ENCODE results near the gene HSPA8. TPM values are rescaled to one million over a fixed set of nuclear protein-coding genes. Genes with fewer than 3 reads are reported as not detected.

The HSPA8 gene
- total and polyA plus RNA-seq, 4 experiments from 2014 or later: 809 to 1,778 (median 1,237) TPM

DNA sequence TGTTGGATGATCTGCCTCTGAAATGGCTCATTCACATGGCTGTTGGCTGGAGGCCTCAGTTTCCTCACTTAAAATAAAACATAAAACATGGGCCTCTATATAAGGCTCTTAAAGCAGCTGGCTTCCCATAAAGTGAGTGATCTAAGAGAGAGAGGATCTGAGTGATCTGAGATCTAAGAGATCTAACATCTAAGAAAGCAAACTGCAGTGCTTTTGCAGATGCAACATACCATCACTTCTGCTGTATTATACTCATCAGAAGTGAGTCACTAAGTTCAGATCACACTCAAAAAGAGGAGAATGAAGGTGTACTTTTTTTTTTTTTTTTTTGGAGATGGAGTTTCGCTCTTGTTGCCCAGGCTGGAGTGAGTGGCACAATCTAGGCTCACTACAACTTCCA, 18.1 kb upstream of the HSPA8 start:
- Histone ChIP-seq H3K27ac (ENCODE audit: low read depth, low read length) (no peak overlapping the region), H3K27me3 (ENCODE audit: insufficient read depth, low read length) (no peaks in the 10 kb centered on the region), H3K4me3 (ENCODE audit: low read length in 2 of 2) (no peak overlapping the region), H3K9me3 (ENCODE audit: control insufficient read depth in 1 of 2, low read length in 2 of 2) (no peaks in the 10 kb centered on the region), H3K4me1 (ENCODE audit: insufficient read depth, low read length) (peaks cover 23% of the 10 kb centered on the region), H3K36me3 (ENCODE audit: insufficient read depth, low read length) (no peaks in the 10 kb centered on the region)
- intact Hi-C loops (cut with micrococcal nuclease): no loop called here
- no peak for DNase-seq
- ChIA-PET CTCF (ENCODE audit: partially characterized antibody) (interaction anchor here (0.9 to 13.7 kb wide), 6 partner anchors 8 to 167 kb away, joined by 3 to 184 read pairs (median 6); no protein-coding TSS in a partner anchor), POLR2A (ENCODE audit: partially characterized antibody) (interaction anchor here (1.0 to 16.8 kb wide), 3 partner anchors 9 to 22 kb away, joined by 3 to 891 read pairs (median 11); partner anchors contain the start of gene HSPA8)
- H3K27ac Mint-ChIP-seq: peak overlapping the region in 2 of 7 donors; percentile 50 to 61
- H3K4me3 Mint-ChIP-seq: no peak overlapping the region
- no peaks in the 10 kb centered on the region for H3K9me3 Mint-ChIP-seq
- peaks cover 20 to 44% (median 34%) of the 10 kb centered on the region in 4 donors for H3K4me1 Mint-ChIP-seq
- no peaks in the 10 kb centered on the region for H3K27me3 Mint-ChIP-seq
- H3K36me3 Mint-ChIP-seq: peaks cover 3 to 6% of the 10 kb centered on the region in 2 donors

GRCh38 chr11:123076484-123076883, 14.5 kb upstream of the HSPA8 start:
- no peak overlapping the region for H3K27ac ChIP-seq (ENCODE audit: low read depth, low read length)
- Mint-ChIP-seq H3K4me3 (no peak overlapping the region), H3K9me3 (no peaks in the 10 kb centered on the region), H3K36me3 (no peaks in the 10 kb centered on the region), H3K27ac (peak overlapping the region in 3 of 7 donors; percentile 2 to 67 (median 24)), H3K4me1 (peaks cover 23 to 40% (median 32%) of the 10 kb centered on the region in 4 donors), H3K27me3 (no peaks in the 10 kb centered on the region)
- no peak overlapping the region for H3K4me3 ChIP-seq (ENCODE audit: low read length in 2 of 2)
- intact Hi-C loops (cut with micrococcal nuclease): no loop called here
- H3K27me3 ChIP-seq (ENCODE audit: insufficient read depth, low read length): no peaks in the 10 kb centered on the region
- no peak for DNase-seq
- ChIA-PET CTCF (ENCODE audit: partially characterized antibody) (interaction anchor here (1.5 kb wide), 1 partner anchor 27 kb away, joined by 3 read pairs; no protein-coding TSS in a partner anchor), POLR2A (ENCODE audit: partially characterized antibody) (interaction anchor here (16.8 kb wide), 1 partner anchor 13 kb away, joined by 891 read pairs; the partner anchor contains the start of gene HSPA8)
- no peaks in the 10 kb centered on the region for H3K9me3 ChIP-seq (ENCODE audit: control insufficient read depth in 1 of 2, low read length in 2 of 2)
- H3K36me3 ChIP-seq (ENCODE audit: insufficient read depth, low read length): no peaks in the 10 kb centered on the region
- H3K4me1 ChIP-seq (ENCODE audit: insufficient read depth, low read length): peaks cover 27% of the 10 kb centered on the region

DNA sequence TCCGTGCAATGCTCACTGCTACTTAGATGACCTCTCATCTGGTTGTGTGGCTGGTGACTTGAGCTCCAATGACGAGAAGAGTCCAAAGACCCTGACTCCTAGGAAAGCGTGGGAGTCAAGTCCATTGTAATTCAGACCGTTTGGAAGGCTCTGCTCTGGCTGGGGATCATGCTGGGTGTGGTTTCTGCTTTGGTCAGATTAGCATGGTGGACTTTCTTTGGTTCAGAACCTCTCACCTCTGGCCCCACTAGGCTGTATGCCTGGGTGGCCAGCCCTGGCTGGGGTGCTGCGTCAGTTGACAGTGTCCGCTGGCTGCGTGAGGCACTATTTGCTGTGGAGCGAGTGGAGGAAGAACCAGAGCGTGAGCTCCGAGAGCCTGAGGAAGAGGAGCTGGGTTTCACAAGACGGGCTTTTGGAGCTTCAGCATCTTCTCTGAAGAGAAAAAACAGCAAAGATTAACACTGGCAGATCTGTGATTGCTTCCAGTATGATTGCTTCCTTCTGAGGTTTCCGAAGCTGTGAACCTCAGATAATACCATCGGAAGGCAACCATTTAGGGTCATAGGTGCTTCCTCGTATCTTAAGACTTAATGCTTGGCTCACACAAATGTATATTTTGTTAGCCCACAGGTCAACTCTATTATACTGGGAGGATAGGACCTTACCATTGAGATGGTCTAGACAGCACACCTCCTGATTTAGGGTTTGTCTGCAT, 11.6 kb upstream of the HSPA8 start:
- no peak overlapping the region for H3K27ac ChIP-seq (ENCODE audit: low read depth, low read length)
- Mint-ChIP-seq H3K27me3 (no peaks in the 10 kb centered on the region), H3K9me3 (no peaks in the 10 kb centered on the region), H3K27ac (peak overlapping the region; percentile 90 to 99 (median 95)), H3K4me1 (peaks cover 41 to 64% (median 52%) of the 10 kb centered on the region in 4 donors), H3K4me3 (peak overlapping the region in 3 of 8 donors; percentile 51 to 61 (median 61)), H3K36me3 (peaks cover 0 to 3% of the 10 kb centered on the region in 2 donors)
- no peak overlapping the region for H3K4me3 ChIP-seq (ENCODE audit: low read length in 2 of 2)
- peaks cover 55% of the 10 kb centered on the region for H3K4me1 ChIP-seq (ENCODE audit: insufficient read depth, low read length)
- no peaks in the 10 kb centered on the region for H3K27me3 ChIP-seq (ENCODE audit: insufficient read depth, low read length)
- POLR2A ChIA-PET (ENCODE audit: partially characterized antibody): interaction anchor here (0.8 to 23.4 kb wide), 4 partner anchors 11 to 30 kb away, joined by 3 to 891 read pairs (median 214); partner anchors contain the start of gene HSPA8
- H3K9me3 ChIP-seq (ENCODE audit: control insufficient read depth in 1 of 2, low read length in 2 of 2): no peaks in the 10 kb centered on the region
- CTCF ChIA-PET (ENCODE audit: partially characterized antibody): interaction anchor here (6.0 to 9.9 kb wide), 3 partner anchors 12 to 30 kb away, joined by 63 to 129 read pairs (median 69); partner anchors contain the start of gene HSPA8
- intact Hi-C loops (cut with micrococcal nuclease): no loop called here
- H3K36me3 ChIP-seq (ENCODE audit: insufficient read depth, low read length): no peaks in the 10 kb centered on the region
- no peak for DNase-seq

- no peaks in the 10 kb centered on the region for H3K27me3 ChIP-seq (ENCODE audit: insufficient read depth, low read length)
- Mint-ChIP-seq H3K27ac (peak overlapping the region; percentile 90 to 100 (median 97)), H3K4me1 (peaks cover 42 to 67% (median 54%) of the 10 kb centered on the region in 4 donors), H3K27me3 (no peaks in the 10 kb centered on the region), H3K4me3 (peak overlapping the region in 7 of 8 donors; percentile 7 to 61 (median 47)), H3K9me3 (no peaks in the 10 kb centered on the region), H3K36me3 (peaks cover 0 to 3% of the 10 kb centered on the region in 2 donors)
- CTCF ChIA-PET (ENCODE audit: partially characterized antibody): interaction anchor here (0.7 to 9.9 kb wide), 5 partner anchors 12 to 174 kb away, joined by 4 to 129 read pairs (median 63); partner anchors contain the start of gene HSPA8
- peaks cover 58% of the 10 kb centered on the region for H3K4me1 ChIP-seq (ENCODE audit: insufficient read depth, low read length)
- DNase-seq: no peak
- H3K27ac ChIP-seq (ENCODE audit: low read depth, low read length): peak overlapping the region; percentile 19
- POLR2A ChIA-PET (ENCODE audit: partially characterized antibody): interaction anchor here (0.8 to 23.4 kb wide), 4 partner anchors 12 to 30 kb away, joined by 3 to 891 read pairs (median 214); partner anchors contain the start of gene HSPA8
- no peaks in the 10 kb centered on the region for H3K36me3 ChIP-seq (ENCODE audit: insufficient read depth, low read length)
- intact Hi-C loops (cut with micrococcal nuclease): no loop called here
- no peak overlapping the region for H3K4me3 ChIP-seq (ENCODE audit: low read length in 2 of 2)
- no peaks in the 10 kb centered on the region for H3K9me3 ChIP-seq (ENCODE audit: control insufficient read depth in 1 of 2, low read length in 2 of 2)
Measured at GRCh38 chr11:123072762-123073161, 10.8 kb upstream of the HSPA8 start.

- Mint-ChIP-seq H3K9me3 (no peaks in the 10 kb centered on the region), H3K4me3 (peak overlapping the region in 6 of 8 donors; percentile 7 to 91 (median 49)), H3K27me3 (no peaks in the 10 kb centered on the region), H3K27ac (peak overlapping the region; percentile 90 to 100 (median 97)), H3K36me3 (peaks cover 0 to 3% of the 10 kb centered on the region in 2 donors), H3K4me1 (peaks cover 42 to 67% (median 54%) of the 10 kb centered on the region in 4 donors)
- ChIA-PET POLR2A (ENCODE audit: partially characterized antibody) (interaction anchor here (0.7 to 23.4 kb wide), 5 partner anchors 12 to 386 kb away, joined by 3 to 891 read pairs (median 49); partner anchors contain the start of gene HSPA8), CTCF (ENCODE audit: partially characterized antibody) (interaction anchor here (0.7 to 9.9 kb wide), 5 partner anchors 13 to 175 kb away, joined by 4 to 129 read pairs (median 63); partner anchors contain the start of gene HSPA8)
- Histone ChIP-seq H3K27ac (ENCODE audit: low read depth, low read length) (peak overlapping the region; percentile 69), H3K36me3 (ENCODE audit: insufficient read depth, low read length) (no peaks in the 10 kb centered on the region), H3K4me3 (ENCODE audit: low read length in 2 of 2) (no peak overlapping the region), H3K9me3 (ENCODE audit: control insufficient read depth in 1 of 2, low read length in 2 of 2) (no peaks in the 10 kb centered on the region), H3K4me1 (ENCODE audit: insufficient read depth, low read length) (peaks cover 58% of the 10 kb centered on the region), H3K27me3 (ENCODE audit: insufficient read depth, low read length) (no peaks in the 10 kb centered on the region)
- no peak for DNase-seq
- intact Hi-C loops (cut with micrococcal nuclease): no loop called here
Measured at GRCh38 chr11:123072332-123072761, 10.4 kb upstream of the HSPA8 start.

- POLR2A ChIA-PET (ENCODE audit: partially characterized antibody): interaction anchor here (1.1 to 23.4 kb wide), 7 partner anchors 12 to 395 kb away, joined by 3 to 891 read pairs (median 5); partner anchors contain the start of gene HSPA8
- H3K9me3 ChIP-seq (ENCODE audit: control insufficient read depth in 1 of 2, low read length in 2 of 2): no peaks in the 10 kb centered on the region
- peak overlapping the region; percentile 11 to 39 for H3K4me3 ChIP-seq (ENCODE audit: low read length in 2 of 2)
- H3K36me3 ChIP-seq (ENCODE audit: insufficient read depth, low read length): no peaks in the 10 kb centered on the region
- no peaks in the 10 kb centered on the region for H3K27me3 Mint-ChIP-seq
- intact Hi-C loops (cut with micrococcal nuclease): loop anchor here (1.0 kb wide), 4 partner anchors 8 to 33 kb away; partner anchors contain the start of gene HSPA8
- H3K4me3 Mint-ChIP-seq: peak overlapping the region; percentile 81 to 94 (median 88)
- DNase-seq: peak; percentile 58 to 73 (median 59)
- peaks cover 5 to 8% of the 10 kb centered on the region in 2 donors for H3K36me3 Mint-ChIP-seq
- H3K4me1 Mint-ChIP-seq: peaks cover 46 to 69% (median 56%) of the 10 kb centered on the region in 4 donors
- peak overlapping the region; percentile 90 to 100 (median 97) for H3K27ac Mint-ChIP-seq
- CTCF ChIA-PET (ENCODE audit: partially characterized antibody): interaction anchor here (1.2 to 9.9 kb wide), 8 partner anchors 11 to 191 kb away, joined by 3 to 129 read pairs (median 4); partner anchors contain the start of gene HSPA8
- peaks cover 71% of the 10 kb centered on the region for H3K4me1 ChIP-seq (ENCODE audit: insufficient read depth, low read length)
- no peaks in the 10 kb centered on the region for H3K9me3 Mint-ChIP-seq
- no peaks in the 10 kb centered on the region for H3K27me3 ChIP-seq (ENCODE audit: insufficient read depth, low read length)
- peak overlapping the region; percentile 69 for H3K27ac ChIP-seq (ENCODE audit: low read depth, low read length)
Measured at GRCh38 chr11:123069908-123070821, 8.2 kb upstream of the HSPA8 start.

Measured in CD4-positive, alpha-beta memory T cell (primary cell).